Measurements from ENCODE around the gene ALG8.
"Not testable (repeated sequence)": the region's sequence is repeated elsewhere in the genome, so short reads cannot be mapped to it uniquely, and the experiment has no call there.

The ALG8 gene

DNA sequence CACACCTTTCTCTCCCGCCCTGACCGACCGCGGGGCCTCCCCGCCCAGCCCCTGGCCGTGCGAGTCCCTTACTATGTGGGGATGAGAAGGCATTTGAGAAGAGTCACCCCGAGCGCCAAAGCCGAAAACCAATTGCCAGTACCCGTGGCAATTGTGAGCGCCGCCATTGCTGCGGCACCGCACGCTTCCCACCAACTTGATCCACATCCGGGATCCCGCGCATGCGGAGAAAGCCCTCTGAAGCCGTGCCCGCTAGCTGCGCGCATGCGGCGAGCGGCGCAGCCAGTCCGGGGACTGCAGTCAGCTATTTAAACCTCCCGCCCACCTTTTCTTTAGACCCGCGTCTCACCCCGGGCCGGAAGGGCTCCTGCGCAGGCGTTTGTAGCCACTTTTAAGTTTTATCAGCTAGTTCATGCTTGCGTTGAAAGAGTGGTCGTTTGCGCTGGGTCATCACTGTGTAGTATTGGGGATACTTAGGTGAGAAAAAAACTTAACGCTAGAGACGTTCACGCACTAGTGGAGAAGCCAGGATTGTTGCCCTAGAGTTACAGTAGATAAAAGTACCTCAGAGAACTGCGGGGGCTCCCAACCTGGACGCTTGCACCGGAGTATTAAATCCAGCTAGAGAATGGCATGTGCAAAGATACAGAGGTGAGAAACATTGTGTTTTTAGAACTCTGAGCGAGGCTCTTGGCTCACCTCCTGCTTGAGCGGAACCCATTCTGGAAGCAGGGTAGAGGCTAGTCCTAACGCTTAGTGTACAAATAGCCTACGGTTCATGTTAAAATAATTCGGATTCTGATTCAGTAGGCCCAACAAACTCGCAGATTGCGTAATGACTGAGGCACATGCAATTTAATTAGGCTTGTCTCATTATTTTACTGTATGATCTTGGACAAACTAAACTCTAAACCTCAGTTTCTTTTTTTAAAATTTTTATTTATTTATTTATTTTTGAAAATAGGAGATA lies at the start of gene ALG8:
Gene ALG8 (minus strand): TSS at position 205 of the 970 bp plus-strand sequence. CDS start 38 bp downstream, at position 167.
- DNase-seq, result peak; percentile 98

DNA sequence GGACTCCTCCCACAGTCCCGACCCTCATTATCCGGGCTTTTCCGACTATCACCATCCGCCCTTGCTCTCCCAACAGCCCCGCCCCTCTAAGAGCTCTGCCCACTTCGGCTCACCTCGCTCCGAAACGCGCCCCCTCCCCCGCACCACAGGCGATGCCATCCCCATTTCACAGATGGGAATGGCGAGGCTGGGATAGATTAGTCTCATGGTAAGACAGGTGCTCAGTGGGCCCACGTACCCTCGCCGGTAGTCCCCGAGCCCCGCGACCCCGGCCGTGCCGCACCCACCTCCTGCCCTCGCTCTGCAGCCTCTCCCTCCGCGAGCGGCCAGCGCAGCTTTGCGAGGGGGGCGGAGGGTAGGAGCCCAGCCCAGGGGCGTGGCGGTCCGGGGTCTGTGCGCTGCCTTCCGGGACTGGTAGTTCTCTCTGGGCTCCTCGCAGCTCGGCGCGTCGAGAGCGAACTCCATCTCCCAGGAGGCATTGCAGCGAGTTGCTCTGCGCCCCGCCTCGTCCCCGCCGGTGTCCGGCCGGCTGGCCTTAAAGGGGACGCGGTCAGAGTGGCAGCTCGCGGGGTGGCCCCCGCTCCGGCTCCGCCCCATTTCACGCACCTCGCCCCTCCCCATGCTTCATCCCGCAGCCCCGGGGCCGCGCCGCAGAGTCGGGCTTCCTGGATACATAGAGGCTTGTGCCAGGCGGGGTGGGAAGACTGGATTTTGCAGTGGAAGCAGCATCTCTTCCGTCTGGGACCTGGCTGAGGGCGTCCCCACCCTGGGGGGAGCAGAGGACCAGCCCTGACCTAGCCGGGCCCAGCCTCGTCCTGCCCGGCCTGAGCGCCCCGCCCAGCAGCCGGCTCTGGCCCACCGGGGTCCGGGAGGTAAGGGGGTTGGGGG lies 49.1 kb upstream of the ALG8 start, which contains the start of the genes KCTD21 and USP35:
Gene KCTD21 (minus strand): TSS at position 341 of the 888 bp plus-strand sequence. CDS start 14,072 bp downstream, outside the sequence.
Gene USP35 (plus strand): TSS at position 634 of the 888 bp plus-strand sequence. CDS start 7,327 bp downstream, outside the sequence.
- DNase-seq, result peak; percentile 95

DNA sequence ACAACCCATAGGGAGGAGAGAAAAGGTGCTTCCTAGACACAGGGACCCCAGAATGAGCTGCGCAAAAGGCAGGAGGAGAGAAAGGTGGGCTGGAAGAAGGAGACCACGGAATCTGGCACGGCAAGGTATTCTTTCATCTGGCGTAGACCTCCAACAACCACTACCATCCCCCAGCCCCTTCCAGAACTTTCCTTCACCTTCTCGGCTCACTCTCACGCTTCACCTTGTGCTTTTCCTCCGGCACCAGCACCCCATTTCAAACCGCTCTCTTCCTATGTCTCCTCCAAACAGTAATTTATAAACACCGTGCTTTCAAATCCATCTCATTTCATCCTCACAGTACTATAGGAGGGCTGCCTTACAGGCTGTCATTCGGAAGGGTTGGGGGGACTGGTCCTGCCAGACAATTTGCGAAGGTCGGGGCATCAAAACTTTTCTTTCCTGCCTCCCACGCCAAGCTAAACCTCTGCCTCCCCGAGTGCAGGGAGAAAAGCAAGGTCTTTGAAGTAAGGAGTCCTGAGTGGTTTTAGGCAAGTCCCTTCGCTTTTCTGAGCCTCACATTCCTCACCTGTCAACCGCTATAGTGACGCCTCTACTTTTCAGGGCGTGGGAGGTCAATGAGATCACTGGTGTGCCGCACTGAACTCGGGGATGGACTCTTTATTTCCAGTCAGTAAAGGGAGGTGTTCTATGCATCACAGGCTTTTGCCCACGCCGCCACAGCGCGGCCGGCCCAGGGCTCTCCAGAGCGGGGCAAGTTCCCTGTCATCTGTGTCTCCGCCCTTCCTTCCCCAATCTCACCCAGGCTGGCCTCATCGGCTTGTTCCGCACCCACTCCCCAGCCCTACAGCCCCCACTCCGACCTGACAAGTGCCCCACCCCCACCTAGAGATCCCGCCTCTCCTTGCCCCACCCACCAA lies 48.2 kb upstream of the ALG8 start:
- DNase-seq, result no peak

DNA sequence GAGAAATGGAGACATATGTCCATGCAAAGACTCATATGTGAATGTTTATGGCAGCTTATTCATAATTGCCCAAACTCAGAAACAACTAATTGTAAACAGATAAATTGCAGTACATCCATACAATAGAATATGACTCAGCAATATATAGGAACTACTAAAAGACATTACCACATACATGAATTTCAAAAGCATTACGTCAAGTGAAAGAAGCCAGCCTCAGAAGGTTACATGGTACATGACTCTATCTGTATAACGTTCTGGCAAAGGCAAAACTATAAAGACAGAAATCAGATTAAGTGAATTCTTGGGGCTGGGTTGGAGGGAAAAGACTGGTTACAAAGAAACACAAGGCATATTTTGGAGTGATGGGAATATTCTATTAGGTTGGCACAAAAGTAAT lies 41.8 kb upstream of the ALG8 start:
- no peak for DNase-seq

DNA sequence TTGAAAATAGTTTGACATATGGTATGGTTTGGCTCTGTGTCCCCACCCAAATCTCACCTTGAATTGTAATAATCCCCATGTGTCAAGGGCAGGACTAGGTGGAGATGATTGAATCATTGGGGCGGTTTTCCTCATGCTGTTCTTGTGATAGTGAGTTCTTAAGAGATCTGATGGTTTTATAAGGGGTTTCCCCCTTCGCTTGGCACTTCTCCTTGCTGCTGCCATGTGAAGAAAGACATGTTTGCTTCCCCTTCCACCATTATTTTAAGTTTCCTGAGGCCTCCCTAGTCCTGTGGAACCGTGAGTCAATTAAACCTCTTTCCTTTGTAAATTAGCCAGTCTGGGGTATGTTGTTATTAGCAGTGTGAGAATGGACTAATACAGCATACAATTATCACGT lies 41.3 kb upstream of the ALG8 start:
- no peak for DNase-seq

DNA sequence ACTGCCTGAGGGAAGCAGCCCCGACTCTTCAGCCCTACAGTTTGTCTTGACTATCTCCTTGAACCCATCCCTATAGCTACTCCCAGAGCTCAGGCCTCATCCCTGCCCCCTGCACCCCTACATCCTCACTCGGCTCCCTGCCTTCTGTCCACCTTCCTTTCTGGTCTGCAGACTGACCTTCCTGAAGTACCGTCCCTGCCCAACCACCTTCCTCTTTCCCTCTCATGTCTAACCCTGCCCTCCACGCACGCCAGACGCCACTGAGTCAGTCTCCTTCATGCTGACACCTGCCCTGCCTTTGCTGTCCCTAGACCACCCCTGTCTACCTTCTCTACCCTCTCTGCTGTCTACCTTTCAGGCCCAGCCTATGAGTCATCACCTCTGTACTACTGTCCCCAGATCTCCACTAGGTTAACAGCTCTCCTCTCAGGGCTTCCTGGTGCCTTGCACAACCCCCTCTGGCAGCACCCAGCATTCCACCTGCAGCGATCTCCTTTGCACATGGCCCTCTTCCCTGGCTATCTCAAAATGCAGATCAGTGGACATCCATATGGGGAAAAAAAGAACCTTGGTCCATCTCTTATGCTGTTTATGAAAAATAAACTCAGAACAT lies 40.1 kb upstream of the ALG8 start:
- no peak for DNase-seq

DNA sequence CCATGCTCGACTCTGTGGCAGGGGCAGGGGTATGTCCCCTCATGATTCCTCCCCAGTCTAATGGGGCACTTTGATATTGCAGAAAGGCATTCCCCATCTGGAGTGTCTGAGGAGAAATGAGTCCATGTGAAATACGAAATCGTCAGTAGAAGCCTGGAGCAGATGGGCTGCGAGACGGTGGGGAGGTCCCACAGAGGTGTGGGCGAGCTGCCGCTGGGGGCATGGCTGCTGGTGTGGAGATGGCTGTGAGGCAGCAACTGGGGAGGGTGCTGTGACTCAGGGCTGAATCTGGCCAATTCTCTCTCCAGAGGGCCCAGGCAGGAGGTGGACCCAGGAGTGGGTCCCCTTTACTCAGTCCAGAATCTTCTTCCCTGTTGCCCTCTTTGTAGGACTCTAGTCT lies 37.8 kb upstream of the ALG8 start:
- DNase-seq, result no peak

DNA sequence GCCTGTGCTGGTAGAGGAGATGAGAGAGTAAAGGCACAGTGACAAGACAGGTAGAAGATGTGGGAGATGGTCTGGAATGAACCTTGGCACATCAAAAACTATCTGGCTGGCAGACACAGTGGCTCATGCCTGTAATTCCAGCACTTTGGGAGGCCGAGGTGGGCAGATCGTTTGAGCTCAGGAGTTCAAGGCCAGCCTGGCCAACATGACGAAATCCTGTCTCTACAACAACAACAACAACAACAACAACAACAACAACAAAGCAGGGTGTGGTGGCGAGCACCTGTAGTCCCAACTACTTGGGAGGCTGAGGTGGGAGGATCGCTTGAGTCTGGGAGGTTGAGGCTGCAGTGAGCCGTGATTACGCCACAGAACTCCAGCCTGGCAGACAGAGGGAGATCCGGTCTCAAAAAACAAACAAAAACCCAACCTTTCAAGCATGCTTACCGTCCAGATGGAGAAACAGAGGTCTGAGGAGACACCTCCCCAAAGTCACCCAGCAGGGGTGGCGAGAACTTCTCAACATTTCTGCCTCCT lies 37.2 kb upstream of the ALG8 start:
- DNase-seq, result no peak

DNA sequence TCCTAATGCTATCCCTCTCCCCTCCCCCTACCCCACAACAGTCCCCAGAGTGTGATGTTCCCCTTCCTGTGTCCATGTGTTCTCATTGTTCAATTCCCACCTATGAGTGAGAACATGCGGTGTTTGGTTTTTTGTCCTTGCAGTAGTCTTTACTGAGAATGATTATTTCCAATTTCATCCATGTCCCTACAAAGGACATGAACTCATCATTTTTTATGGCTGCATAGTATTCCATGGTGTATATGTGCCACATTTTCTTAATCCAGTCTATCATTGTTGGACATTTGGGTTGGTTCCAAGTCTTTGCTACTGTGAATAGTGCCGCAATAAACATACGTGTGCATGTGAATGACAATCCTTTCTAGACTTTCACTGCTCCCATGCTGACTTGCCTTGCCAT lies 36.4 kb upstream of the ALG8 start:
- DNase-seq, result not testable (repeated sequence)

DNA sequence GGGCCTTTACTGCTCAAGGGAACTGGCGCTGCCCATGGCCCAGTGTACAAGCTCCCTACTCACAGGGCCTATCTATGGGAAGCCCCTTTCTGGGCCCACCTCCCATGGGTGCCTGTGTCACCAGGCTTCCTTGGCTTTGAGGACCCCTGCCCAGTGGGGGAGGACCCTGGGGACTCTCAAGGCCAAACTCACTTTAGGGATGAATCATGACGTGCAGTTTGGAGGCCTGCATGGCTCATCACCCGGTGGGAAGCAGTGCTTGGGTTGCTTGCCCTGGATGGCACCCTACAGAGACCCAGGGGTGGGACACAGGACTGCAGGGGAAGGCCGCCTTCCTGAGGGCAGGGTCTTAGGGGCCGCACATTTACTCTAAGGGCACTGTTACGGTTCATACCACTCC lies 32.5 kb upstream of the ALG8 start:
- no peak for DNase-seq

DNA sequence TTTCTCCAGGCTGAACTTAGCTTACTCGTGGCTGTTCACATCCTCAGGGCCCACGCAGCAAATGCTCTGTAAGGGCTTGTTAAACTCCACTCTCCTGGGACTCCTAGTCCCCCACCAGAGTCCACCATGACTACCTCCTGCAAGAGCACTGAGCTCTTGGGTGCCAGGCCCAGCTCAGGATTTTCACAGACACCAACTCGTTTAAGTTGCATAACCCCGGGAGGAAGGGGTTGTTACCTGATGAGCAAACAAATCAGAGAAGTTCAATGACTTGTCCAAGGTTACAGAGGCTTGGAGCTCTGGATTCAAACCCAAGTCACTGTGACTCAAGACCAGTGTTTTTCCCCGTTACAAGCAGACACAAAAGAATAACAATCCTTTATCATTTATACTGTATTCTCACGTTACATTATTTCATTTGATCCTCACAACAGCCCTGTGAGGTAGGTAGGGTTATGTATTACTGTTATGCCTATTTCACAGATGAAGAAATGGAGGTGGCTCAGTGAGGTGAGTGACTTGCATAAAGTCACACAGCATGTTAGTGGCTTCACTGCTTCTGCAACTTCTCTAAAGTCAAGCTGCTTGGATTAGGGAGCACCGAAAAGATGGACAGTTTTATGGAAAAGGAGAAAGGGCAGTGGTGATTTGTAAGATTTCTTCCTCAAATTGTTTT lies 31.6 kb upstream of the ALG8 start:
- DNase-seq, result no peak

DNA sequence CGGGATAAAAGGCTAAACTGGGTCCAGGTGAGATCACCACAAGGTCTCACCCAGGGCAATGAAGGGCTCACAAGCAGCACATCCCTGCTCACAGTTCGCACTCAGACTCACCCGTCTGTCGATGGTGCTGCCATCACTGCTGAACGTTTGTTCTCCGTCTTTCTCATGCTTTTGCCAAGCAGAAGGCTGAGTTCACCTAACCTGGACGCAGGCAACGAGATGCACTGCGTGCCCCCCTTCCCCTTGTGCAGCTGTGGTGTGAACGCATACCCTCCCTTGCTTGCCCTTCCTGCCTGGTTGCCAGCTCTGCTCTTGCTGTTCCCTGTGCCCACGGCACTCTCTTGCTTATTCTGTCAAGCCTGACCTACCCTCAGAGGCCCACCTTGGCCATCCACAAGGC lies 31.0 kb upstream of the ALG8 start:
- no peak for DNase-seq

DNA sequence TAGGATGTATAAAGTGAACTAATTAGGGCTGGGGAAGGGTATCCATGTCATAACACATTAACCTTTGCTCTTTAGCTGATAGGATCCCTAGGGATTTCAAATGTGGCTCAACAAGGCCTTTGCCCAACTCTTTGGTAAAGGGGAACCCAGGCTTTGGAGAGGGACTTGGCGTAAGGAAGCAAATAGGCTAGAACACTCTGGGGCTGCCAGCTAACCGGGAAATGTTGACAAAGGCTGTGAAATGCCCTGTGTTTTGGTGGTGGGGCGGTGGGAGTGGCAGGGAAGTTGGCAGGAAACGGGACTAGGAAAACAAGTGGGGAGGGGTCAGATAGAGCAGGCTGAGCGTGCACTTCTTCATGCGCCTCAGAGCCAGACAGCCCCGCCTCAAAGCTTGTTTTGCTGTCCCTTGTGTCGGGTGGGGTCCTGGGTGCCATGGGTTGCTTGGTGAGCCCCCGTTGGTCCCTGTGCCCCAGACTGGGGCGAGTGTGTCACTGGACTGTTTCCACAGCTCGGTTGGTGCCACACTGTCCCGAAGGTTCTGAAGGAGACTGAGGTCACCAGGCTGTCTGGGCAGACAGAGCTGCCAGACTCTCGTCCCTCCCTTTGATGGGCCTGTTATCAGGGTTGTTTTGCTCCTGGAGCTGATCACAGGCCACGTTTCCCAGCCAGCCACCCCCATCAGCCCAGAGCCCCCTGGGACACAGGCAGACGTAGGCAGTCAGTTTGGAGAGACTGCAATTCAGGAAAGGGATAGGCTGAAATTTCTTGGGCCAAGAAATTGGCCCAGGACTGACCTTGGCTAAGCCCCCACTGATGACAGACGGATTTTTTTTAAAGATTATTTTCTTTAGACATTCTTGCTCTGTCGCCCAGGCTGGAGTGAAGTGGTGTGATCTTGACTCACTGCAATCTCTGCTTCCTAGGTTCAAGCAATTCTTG lies 29.4 kb upstream of the ALG8 start:
- peak; percentile 56 for DNase-seq

DNA sequence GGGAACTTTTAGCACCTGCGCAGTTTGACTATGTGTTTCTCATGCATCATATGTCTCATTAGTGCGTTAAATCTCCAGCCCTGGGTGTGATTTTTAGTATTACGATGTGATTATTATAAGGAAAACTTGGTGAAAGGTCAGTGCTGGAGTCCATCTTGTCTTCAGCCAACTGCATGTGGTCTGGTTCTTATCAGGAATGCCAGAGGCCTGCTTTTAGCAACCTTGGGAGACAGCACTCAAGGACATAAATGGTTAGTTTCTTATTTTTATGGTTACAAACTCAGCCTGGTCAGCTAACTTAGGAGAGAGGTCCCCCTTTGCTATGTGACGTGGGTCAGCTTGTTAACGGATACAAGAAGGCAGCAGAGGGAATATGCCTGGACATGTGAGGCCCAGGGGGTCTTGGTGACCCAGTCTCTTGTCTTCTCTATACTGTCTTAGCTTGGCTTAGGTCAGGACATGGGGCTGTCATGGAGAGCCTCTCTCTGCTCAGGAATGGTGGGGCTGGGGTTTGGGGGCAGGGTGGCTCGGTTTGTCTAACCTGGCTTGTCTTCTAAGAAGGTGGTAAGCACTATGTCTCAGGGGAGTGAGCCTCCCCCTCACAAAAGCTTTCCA lies 27.5 kb upstream of the ALG8 start:
- DNase-seq, result no peak

DNA sequence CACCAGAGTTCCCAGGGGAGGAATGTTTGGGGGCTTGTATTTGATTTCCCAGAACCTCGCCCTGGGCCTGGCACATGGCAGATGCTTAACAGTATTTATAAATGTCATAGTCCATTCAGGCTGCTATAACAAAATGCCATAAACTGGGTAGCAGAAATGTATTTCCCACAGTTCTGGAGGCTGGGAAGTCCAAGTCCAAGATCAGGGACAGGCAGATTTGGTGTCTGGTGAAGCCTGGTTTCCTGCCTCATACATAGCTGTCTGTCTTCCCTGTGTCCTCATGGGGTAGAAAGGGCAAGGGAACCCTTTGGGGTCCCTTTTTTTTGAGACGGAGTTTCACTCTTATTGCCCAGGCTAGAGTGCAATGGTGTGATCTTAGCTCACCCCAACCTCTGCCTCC lies 25.0 kb upstream of the ALG8 start:
- no peak for DNase-seq

DNA sequence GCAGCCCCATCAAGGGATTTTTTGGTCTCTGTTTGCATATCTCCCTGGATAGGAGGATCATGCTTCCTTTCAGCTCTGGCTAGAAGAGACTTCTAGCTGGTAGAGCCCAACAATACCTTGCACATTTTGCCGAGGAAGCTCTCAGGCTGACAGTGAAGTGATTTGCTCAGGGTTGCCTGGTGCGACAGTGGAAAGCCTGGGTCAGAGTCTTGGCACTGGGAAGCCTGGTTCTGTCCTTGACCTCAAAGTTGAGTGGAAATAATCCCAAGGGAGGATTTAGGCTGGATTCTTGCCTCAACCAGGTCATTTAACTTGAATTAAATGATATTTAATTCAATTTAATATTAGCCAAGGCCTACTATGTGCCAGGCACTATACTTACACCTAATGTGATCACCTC lies 24.4 kb upstream of the ALG8 start:
- no peak for DNase-seq

DNA sequence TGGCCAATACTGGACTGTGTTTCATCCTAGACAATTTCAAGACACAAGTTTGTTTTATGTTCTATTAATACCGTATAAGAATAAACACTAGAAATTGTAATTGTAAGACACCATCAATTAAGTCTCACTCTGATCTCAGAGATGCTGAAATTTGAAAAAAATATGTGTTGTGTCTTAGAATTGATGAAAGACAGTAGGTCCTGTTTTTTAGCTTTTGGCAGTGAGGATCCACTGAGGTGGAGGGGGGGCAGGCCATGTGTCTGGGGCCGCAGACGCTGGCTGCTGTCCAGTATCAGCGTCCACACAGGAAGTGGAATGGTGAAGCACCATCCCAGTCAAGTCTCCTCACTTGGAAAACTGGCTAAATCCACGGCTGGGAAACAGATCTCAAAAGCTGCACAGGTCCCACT lies 22.5 kb upstream of the ALG8 start:
- peak; percentile 49 for DNase-seq

DNA sequence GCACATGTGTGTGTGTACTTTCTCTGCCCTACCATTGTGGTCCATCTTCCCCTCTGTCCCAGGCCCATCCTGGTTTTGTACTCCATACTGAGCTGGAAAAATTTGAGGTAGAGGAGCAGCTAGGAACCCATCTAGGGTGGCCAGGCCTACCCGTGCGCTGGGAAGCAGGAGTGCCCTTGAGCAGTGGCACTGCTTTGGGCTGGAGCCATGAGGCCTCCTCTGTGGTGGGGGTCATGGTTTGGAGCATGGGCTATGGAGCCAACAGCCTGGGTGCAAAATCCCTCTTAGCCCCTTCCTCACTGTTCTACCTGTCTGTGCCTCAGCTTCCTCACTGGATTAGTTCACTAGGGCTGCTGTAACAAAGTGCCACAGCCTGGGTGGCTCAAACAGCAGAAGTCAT lies 21.9 kb upstream of the ALG8 start:
- no peak for DNase-seq

DNA sequence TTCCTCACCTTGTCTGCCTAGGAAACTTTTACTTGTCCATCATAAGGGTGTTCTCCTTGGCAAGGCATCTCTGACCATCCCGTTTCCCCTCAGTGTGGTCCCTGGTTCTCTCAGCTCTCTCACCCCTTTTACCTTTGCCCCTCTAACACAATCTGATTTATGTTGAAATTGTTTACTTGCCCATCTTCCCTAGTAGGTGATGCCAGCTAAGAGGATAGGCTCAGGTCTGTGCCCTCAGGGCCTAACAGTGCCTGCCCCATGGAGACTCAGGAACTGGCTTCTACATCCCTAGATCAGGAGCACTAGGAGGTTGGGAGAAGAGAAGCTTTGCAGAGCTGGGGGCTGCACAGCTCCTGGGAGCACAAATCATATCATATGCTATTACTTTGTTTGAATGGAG lies 21.1 kb upstream of the ALG8 start:
- no peak for DNase-seq

Measured in right forelimb (tissue), 1 donor.